Activated CD8-positive, alpha-beta T cell treated with anti-CD3 and anti-CD28 coated beads, Interleukin-2, amount 10 ng/mL, durations not matched to agents 7 days and 5 days (primary cell): ENCODE measurements around the gene GMEB2. TPM values are rescaled to one million over a fixed set of nuclear protein-coding genes. Genes with fewer than 3 reads are reported as not detected.

Source experiments
- total RNA-seq, 2 experiments: library from RNA; stranded (reverse); gene quantifications; one replicate each; pipeline ENCODE4 v1.2.3, GENCODE V29; 2021

Gene GMEB2
- total RNA-seq, 2 experiments from 2014 or later = 16.2 TPM

Other genes with a start within 250 kb of the GMEB2 start
- not detected for gene KCNQ2, start 154.4 kb downstream of the GMEB2 start, total RNA-seq
- not detected for gene EEF1A2, start 128.0 kb downstream of the GMEB2 start, total RNA-seq
- 100 to 1,000 TPM; 292 to 296 TPM for gene PPDPF, start 106.3 kb downstream of the GMEB2 start, total RNA-seq
- under 1 TPM in 1 of 2 experiments, not detected in 1; 0.34 TPM for gene PTK6, start 89.7 kb downstream of the GMEB2 start, total RNA-seq
- gene SRMS, start 79.4 kb downstream of the GMEB2 start, total RNA-seq = not detected
- gene FNDC11, start 72.9 kb downstream of the GMEB2 start, total RNA-seq = under 1 TPM; 0.26 to 0.29 TPM
- gene HELZ2, start 52.9 kb downstream of the GMEB2 start, total RNA-seq = 100 to 1,000 TPM in 1 of 2 experiments, 10 to 100 TPM in 1; 99.1 to 102 TPM
- gene STMN3, start 26.3 kb upstream of the GMEB2 start, total RNA-seq = 10 to 100 TPM; 13.1 to 13.3 TPM
- 10 to 100 TPM; 49.8 to 54.3 TPM for gene RTEL1, start 31.2 kb upstream of the GMEB2 start, total RNA-seq
- not detected for gene TNFRSF6B, start 69.6 kb upstream of the GMEB2 start, total RNA-seq
- 10 to 100 TPM; 55.2 to 57.6 TPM for gene ARFRP1, start 80.9 kb upstream of the GMEB2 start, total RNA-seq
- 10 to 100 TPM; 38.6 to 43.5 TPM for gene ZGPAT, start 80.9 kb upstream of the GMEB2 start, total RNA-seq
- gene LIME1, start 109.6 kb upstream of the GMEB2 start, total RNA-seq = 100 to 1,000 TPM; 163 to 165 TPM
- gene SLC2A4RG, start 112.7 kb upstream of the GMEB2 start, total RNA-seq = 10 to 100 TPM; 97.2 TPM
- under 1 TPM in 1 of 2 experiments, not detected in 1; 0.10 TPM for gene ZBTB46, start 204.2 kb upstream of the GMEB2 start, total RNA-seq
- gene ABHD16B, start 234.4 kb upstream of the GMEB2 start, total RNA-seq = not detected
- gene TPD52L2, start 238.2 kb upstream of the GMEB2 start, total RNA-seq = 10 to 100 TPM; 35.7 to 40.0 TPM